CD4-positive, alpha-beta T cell treated with Interferon alpha-2 for 1 hour (primary cell): Measurements from ENCODE around the gene PALLD.

ENCODE experiments used
- DNase-seq, 2 donors: peaks; one replicate each; pipeline ENCODE4 v3.0.0-alpha.2; 2020 to 2022

PALLD gene

GRCh38 chr4:168648929-168649328, 152.1 kb downstream of the PALLD start:
- no peak for DNase-seq

GRCh38 chr4:168651374-168651773, 154.5 kb downstream of the PALLD start:
- DNase-seq = no peak

- DNase-seq = no peak
Measured at GRCh38 chr4:168651864-168652263, 155.0 kb downstream of the PALLD start.

- DNase-seq = no peak
Measured at GRCh38 chr4:168652755-168653154, 155.9 kb downstream of the PALLD start.

GRCh38 chr4:168654104-168654847, 157.4 kb downstream of the PALLD start:
- no peak for DNase-seq

GRCh38 chr4:168654848-168655174, 158.0 kb downstream of the PALLD start:
- no peak for DNase-seq

GRCh38 chr4:168655182-168655581, 158.3 kb downstream of the PALLD start:
- DNase-seq = no peak

GRCh38 chr4:168656055-168656660, 159.3 kb downstream of the PALLD start:
- no peak for DNase-seq

- no peak for DNase-seq
Measured at GRCh38 chr4:168656946-168657473, 160.2 kb downstream of the PALLD start.

GRCh38 chr4:168658751-168659150, 161.9 kb downstream of the PALLD start:
- no peak for DNase-seq

GRCh38 chr4:168659741-168660465, 163.1 kb downstream of the PALLD start:
- DNase-seq = no peak

- no peak for DNase-seq
Measured at GRCh38 chr4:168662297-168662984, 165.6 kb downstream of the PALLD start.

GRCh38 chr4:168664242-168664891, 167.5 kb downstream of the PALLD start:
- no peak for DNase-seq

GRCh38 chr4:168666531-168666930, 169.7 kb downstream of the PALLD start:
- DNase-seq = no peak

GRCh38 chr4:168667376-168667775, 170.5 kb downstream of the PALLD start:
- no peak for DNase-seq

GRCh38 chr4:168667921-168668320, 171.1 kb downstream of the PALLD start:
- no peak for DNase-seq

- no peak for DNase-seq
Measured at GRCh38 chr4:168673476-168673875, 176.6 kb downstream of the PALLD start.

GRCh38 chr4:168674077-168674747, 177.4 kb downstream of the PALLD start:
- no peak for DNase-seq

- DNase-seq = no peak
Measured at GRCh38 chr4:168674866-168675265, 178.0 kb downstream of the PALLD start.

GRCh38 chr4:168677063-168677462, 180.2 kb downstream of the PALLD start:
- no peak for DNase-seq

- no peak for DNase-seq
Measured at GRCh38 chr4:168677879-168678278, 181.0 kb downstream of the PALLD start.

GRCh38 chr4:168678751-168679366, 182.0 kb downstream of the PALLD start:
- no peak for DNase-seq
